NCI-H146 (cell line): ENCODE results near the gene TGM5.
"Not testable (repeated sequence)": the region's sequence is repeated elsewhere in the genome, so short reads cannot be mapped to it uniquely, and the experiment has no call there.

Experiments
- DNase-seq: peaks from one replicate; lab custom pipeline; 2025; lab: John Stamatoyannopoulos, UW

Gene TGM5

DNA sequence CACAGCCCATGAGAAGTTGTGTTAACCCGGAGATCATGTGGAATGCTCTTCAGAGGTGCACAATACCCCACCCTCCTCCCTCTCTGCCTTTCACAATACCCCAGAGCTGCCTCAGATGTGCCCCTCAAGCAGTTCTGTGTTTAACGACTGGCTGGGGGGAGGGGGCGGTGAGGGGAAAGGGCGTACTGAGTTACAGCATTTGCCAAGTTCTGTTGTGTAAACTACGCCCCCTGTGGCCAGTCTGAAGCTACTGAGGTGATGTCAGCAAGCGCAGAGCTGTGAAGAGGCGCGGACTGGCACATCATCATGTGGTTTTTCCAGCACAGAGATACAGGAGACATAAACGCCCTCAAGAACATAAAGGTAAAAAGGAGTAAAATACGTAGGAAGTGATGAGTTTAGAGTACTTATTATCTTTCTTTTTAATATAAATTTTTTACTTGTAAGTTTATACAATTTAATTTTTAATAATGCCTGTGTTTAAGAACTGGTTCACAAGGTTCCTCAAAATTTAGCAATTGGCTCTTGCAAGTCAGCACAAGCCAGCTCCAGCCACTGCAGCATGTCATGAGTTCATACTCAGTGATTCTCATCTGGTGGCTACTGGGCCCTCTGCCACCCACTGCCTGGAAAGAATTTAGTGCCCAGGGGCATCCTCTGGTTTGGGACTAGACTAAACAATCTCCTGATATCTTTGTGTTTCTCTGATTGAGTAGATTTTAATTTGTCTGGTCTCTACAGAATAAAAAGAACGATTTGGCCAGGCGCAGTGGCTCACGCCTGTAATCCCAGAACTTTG lies 47.6 kb downstream of the TGM5 start:
- no peak for DNase-seq

DNA sequence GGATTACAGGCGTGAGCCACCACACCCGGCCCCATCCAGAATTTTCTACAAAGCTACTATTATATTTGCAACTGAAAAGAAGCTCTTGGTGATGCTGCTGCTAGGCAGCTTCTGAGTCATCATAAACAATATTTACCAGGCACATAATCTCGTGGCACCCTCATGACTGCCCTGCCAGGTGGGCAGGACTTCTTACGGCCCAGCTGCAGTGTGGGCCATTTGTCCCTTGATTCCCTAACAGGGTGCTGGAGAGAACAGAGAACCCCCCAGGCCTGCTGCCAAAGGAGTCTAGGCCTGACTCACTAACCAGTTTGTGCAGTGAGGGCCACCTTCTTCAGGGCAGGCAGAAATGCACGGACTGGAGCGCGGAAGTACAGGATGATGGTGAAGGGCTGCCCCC lies 50.8 kb downstream of the TGM5 start:
- no peak for DNase-seq

DNA sequence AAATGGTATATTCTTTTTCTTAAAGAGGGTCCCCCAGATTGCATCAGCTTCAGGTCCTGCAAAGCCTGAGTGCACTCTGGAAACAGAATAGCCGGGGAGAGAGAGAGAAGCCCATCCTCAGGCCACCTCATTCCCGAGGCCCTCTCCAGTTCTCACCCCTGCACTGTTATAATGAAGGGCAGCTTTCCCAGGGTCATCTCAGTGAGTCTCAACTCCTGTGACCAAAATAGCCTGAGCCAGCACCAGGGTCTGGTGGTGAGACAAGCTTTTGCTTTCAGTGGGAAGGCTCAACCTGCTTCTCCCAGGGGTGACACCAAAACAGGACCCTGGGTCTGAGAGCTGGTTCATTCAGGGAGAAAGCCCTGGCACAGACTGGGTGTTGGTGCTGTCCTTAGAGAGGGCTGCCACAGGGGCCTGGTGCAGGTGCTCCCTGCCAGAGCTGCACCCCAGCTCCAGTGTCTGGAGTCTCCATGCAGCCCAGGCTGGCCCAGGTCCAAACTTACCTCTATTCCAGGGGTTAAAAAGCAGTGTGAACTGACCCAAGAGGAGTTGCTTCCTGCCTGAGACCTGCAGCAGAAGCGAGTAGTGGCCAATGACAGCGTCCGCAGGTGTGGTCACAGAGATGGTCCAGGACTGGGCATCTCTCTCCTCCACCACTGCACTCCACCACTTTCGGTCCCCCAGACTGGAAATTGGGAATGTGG lies 52.0 kb downstream of the TGM5 start:
- no peak for DNase-seq

DNA sequence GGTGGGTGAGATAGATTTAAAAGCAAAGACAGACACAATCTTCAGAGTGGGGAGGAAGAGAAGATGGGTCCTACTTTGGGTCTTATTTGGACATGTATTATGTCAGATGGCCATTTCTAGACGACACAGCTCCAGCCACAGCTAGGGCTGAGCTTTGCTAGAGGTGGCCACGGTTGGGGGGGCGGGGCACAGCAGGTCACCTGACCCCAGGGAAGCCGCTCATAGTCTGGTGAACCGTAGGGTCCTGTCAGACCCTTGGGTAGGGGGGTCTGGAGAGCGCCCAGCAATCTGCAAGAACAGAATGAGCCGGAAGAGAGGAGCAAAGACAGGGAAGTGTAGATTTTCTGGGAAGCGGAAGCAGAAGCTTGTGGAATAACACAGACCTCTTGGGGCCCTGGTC lies 52.6 kb downstream of the TGM5 start:
- DNase-seq = no peak

DNA sequence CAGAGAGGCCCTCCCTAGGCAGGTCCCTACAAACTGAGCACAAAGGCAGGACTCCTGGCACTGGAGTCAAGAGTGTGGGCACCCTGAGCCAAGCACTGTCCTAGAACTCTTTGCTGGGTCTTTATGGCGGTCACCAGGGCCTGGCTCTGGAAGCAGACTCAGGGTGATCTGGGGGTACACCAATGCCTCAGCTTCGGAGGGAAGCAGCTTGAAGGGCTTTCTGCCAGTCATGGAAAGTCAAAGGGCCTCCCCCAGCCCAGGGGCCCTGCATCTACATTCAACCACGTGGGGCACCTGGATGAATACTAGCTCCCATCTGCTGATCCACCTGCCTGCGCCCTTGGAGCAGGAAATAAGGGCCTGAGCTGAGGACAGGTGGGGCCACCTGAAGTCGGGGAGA lies 53.3 kb downstream of the TGM5 start:
- DNase-seq = no peak

DNA sequence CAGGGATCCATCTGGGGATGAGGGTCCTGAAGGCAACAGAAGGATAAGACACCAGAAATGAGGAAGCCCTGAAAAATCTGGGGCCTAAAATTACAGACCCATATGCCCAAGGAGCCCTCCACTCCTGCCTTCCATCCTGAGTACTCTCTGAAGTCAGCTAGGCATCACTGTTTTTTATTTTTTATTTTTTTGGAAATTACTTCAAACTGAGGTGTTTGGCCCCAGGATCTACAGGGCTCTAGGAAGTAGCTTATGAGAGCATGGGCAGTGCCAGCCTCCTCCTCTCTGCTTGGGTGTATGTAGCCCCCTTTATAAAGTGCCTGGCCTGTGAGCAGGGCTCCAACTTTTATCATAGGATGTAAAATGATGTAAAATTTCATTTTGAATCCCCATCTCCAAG lies 53.8 kb downstream of the TGM5 start:
- no peak for DNase-seq

DNA sequence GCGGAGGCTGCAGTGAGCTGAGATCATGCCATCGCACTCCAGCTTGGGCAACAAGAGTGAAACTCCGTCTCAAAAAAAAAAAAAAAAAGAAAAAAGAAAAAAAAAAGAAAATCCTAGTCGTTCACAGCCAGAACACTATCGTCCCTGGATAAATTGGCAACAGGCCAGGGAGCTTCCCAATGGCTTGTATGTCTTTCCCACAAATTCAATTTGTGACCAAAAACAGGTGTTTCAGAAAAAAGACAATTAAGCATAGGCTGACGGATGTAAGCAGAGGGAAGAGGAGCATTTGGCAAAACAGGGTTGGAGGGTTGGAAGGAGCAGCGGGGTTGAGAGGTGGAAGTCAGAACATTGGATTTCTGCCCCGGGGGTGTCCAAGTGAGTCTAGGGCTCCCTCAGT lies 54.4 kb downstream of the TGM5 start:
- DNase-seq = no peak

DNA sequence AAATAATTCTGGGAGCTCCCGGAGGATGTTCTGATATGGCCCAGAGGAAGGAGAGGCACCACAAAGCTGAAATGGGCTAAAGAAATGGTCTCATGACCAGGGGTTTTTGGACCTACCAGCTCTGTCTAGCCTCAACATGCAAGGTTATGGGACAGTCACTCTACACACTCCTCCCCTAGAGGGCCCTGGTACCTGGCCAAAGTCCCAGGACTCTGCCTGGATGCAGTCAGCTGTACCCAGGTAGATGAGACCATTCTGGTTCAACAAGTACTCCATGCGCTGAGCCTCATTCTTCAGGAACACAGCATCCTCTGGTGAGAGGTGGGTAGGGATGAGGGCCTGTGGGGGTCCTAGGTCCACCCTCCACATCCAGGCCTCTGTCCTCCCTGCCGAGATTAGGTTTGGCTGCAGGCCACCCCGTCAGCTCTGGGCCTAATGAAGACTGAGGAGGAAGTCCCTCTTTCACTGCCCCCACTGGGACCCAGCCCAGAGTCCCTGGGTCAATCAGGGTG lies 55.4 kb downstream of the TGM5 start:
- DNase-seq = no peak

DNA sequence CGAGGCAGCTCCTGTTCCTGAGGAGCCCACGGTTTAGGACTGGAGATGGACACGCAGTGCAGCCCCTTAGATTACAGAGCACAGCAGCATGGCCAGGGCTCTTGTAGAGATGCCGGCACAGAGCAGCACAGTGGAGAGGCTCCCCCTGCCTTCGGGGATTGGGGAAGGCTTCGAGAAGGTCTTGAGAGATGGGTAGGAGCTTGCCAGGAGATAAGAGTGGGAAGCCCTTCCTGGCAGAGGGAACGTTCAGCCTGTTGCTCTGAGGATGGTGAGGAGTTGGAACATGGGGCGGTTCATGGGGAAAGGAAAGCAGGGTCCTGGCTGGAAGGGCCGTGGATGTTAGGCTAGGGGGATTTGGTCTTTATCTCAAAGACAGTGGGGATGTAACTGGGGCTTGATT lies 55.9 kb downstream of the TGM5 start:
- no peak for DNase-seq

DNA sequence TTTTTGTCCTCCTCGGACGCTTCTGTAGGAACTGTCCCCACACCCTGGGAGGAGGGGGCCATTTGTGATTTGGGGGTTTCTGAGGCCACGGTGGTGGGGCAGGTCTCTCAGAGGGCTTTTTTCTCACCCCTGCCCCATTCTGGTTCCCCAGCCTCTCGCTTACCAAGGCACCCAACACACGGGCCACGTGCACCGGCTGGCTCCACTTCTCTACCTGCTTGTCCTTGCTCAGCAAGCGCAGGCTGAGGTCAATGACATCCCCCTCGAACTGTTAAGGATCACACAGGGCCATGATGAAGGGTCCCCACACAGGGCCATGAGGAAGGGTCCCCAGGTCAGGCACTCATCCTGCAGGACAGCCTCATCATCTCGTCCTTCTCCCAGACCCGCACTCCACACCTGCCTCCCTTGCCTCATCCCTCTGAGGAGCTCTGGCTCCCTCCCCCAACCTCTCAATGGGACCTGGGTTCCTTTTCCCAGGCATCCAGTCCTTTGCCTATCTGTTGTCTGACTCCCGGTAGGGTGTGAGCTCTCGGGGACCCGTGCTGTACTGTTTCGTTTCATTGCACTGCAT lies 56.5 kb downstream of the TGM5 start:
- DNase-seq = no peak

DNA sequence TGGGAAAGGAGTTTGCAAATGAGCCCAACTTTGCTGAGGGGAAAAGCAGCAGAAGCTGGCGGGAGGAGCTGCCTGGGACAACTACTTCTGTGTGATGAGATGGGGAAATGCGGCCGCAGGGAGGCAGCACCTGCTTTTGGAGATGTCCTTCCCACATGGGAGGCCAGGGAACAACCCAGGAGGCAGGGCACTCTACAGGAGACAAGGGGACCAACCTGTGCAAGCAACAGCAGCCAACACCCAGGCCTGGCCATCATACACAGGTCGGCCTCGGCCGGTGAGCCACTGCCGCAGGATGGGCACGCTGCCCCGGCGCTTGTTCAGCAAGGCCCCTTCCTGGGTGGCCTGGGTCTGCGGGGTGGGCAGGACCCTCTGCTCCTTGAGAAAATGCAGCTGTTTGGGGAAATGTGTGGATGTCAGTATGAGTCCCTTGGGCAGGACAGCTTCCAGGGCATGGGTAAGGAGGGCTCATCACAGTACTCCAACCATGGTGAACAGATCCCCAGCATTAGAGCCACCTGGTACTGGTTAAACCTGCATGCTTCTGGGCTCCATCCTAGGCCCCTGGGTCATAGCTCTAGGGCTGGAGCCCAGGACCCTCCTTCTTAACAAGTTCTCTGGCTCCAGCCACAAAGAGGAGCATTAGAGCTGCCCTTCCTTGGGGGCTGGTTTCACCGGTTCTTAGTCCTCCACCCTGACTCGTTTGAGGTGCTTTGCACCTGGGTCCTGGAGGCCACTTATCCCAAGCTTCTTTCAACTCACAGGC lies 57.5 kb downstream of the TGM5 start:
- peak; percentile 17 for DNase-seq

DNA sequence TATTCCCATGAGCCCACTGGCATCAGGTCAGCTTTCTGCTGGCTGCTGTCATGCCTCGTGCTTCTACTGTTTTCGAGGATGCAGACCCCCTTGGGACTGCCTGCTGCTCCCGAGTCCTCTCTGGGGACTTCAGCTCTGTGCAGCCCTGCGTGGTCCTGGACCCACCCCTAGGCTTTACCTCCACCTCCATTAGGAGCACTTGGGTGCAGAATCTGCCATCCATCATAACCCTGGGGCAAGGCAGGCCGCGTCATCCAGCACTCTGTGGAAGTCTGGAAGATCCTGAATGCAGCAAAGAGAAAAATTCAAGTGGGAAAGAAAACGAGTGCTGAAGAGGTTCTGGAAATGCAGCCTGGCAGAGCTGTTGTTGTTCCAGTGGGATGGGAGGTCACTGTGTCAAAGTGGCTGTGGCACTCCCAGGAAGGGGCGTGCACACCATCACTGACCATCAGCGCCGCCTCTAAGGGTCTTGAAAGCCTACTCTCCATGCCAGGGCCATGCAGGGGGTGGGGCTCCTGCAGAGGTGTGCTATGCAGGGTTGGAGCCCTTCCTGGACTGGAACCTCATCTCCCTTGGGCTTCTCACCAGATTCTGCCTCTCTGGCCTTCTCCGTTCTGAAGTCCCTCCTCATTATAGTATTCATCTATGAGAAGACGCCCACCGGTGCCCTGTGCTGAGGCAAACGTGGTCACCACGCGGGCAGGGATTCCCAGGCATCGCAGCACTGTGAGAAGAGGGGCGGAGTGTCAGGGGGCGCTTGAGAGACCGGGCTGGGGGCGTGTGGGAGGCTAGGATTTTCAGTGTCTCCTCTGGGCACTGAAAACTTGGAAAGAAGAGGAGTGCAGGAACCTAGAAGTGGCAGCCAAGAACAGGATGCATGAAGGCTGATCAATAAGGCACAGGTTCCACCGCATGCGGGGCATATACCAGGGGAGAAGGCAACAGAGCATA lies 58.4 kb downstream of the TGM5 start:
- no peak for DNase-seq

DNA sequence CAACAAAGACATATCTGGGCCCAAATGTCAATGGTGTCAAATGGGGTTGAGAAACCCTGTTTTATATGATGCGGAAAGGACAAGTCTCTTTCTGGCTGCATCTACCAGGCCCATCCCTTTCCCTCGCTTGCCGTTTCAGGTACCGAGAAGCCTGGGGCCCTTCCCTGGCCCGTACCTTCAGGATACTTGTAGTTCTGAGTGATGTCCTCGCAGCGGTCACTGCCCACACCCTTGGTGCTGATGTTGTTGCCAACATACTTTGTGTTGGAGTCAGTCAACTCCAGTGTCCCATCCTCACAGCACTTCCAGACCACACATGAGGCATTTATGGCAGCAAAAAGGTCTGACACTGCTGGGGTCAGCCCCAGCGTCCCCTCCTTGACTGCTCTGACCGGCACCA lies 59.7 kb downstream of the TGM5 start:
- DNase-seq = no peak

DNA sequence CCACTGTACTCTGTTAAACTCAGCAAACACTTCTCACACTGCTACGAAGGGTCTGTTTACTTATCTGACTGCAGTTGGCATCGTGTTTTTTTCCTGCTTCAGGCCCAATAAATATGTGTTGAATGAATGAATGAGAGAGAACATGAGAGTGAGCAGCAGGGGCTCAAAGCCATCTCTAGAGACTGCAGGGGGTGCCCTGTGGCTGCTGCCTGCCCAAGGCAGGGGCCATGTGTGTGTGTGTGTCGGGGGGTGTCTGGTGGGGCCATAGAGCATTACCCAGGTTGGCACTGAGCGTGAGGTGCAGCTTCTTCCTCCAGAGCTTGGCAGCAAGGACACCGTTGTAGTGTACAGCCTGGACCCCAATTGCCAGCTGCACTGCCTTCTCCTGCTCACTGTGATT lies 60.7 kb downstream of the TGM5 start:
- no peak for DNase-seq

DNA sequence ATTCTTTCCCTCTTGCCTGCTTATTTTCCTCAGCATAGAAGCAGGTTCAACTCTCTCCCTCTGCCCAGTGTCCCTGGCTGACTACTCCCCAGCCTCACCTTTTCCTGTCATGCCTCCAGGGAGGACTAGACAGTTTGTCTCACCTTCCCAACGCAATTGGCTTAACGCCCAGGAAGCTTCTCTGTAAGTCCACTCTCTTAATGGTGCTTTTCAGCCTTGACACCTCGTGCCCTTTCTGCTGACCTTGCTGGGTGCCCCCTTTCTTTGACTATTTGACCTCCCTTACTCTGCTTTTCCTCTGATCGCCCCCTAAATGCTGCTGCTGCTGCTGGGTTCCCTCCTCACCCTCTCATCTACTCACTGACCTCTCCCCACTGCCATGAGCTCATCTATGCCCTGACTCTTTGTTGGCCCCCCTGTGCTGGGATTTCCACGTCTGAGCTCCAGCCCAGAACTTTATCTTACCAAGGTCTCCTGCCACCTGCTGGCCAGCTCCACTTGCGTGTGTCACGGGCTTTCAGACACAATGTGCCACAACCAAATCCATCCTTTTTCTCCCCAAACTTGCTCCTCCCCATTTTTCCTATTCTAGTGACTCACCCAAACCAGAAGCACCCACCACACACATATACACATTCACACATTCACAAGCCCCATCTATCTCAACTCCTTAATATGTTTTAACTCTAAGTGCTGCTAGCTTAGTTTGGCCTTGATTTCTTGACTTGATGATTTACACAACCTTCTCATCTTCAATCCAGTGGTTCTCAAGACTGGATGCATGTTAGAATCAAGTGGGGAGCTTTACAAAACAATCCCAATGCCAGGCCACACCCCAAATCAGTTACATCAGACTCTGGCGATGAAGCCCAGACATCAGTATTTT lies 62.5 kb downstream of the TGM5 start:
- peak; percentile 11 for DNase-seq

DNA sequence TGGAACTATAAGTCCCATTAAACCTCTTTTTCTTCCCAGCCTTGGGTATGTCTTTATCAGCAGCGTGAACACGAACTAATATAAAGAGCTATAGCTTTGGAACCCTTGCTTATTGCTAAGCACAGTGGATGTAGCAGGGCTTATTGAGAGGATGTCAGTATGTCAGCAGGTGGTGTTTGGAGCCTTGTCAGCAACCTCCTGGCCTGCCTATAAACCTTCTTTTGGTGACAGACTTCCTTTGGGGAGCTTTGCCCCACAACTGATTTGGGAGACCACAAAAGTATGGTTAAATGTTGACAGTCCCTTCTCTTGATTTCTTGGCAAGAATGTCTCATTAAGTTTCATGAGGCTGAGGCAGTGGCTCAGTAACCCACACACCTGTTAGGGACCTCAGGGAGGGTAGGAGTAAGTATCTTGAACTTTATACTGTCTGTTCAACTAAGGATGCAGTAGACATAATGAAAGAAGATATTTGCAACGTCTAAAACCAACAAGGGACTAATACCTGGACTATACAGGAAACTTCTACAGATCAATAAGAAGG lies 66.7 kb downstream of the TGM5 start:
- no peak for DNase-seq

DNA sequence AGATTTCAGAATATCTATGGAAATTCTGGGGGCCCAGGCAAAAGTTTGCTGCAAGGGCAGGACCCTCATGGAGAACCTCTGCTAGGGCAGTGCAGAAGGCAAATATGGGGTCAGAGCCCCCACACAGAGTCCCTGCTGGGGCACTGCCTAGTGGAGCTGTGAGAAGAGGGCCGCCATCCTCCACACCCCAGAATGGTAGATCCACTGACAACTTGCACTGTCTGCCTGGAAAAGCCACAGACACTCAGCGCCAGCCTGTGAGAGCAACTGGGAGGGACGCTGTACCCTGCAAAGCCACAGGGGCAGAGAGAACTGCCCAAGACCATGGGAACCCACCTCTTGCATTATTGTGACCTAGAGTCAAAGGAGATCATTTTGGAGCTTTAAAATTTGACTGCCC lies 67.7 kb downstream of the TGM5 start:
- no peak for DNase-seq

DNA sequence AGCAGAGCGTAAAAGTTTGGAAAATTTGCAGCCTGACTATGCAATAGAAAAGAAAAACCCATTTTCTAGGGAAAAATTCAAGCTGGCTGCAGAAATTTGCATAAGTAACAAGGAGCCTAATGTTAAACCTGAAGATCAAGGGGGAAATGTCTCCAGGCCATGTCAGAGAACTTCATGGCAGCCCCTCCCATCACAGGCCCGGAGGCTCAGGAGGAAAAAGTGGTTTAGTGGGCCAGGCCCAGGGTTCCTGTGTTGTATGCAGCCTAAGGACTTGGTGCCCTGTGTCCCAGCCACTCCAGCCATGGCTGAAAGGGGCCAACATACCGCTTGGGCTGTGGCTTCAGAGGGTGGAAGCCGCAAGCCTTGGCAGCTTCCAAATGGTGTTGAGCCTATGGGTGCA lies 68.2 kb downstream of the TGM5 start:
- not testable (repeated sequence) for DNase-seq

DNA sequence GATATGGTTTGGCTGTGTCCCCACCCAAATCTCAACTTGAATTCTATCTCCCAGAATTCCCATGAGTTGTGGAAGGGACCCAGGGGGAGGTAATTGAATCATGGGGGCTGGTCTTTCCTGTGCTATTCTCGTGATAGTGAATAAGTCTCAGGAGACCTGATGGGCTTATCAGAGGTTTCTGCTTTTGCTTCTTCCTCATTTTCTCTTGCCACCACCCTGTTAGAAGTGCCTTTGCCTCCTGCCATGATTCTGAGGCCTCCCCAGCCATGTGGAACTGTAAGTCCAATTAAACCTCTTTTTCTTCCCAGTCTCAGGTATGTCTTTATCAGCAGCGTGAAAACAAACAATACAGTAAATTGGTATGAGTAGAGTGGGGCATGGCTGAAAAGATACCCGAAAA lies 69.0 kb downstream of the TGM5 start:
- DNase-seq = not testable (repeated sequence)
